IMR-90 (cell line): ENCODE results near the gene SAMD5. TPM values are rescaled to one million over a fixed set of nuclear protein-coding genes. Genes with fewer than 3 reads are reported as not detected.

ENCODE experiments used
- ATAC-seq: fragments of 200-7000 bp; cut with Tn5 transposase; 2 replicates; pipeline ENCODE4 v1.9.1; 2020; ENCODE audit warnings: low read depth, mild to moderate bottlenecking, moderate library complexity
- BruUV-seq: library from RNA; stranded (reverse); fragments of 400-500 nt; replicated peaks from 2 replicates; lab custom pipeline; 2021; lab: Mats Ljungman, UMichigan
- CTCF ChIA-PET: fragments of 300-600 bp; formaldehyde crosslinking; extraction: SDS; loops from one replicate; lab custom pipeline; 2021; ENCODE audit warnings: antibody characterized with exemption; lab: Yijun Ruan, JAX
- POLR2A ChIA-PET: fragments of 300-600 bp; sonication (Branson Sonifier 250); formaldehyde crosslinking; loops from one replicate; lab custom pipeline; 2022; ENCODE audit warnings: antibody characterized with exemption; ENCODE audit not compliant: unreplicated experiment; lab: Charles Lee
- DNase-seq: peaks from one replicate; pipeline ENCODE4 v3.0.0; 2013
- H2AFZ ChIP-seq: replicated peaks from 2 replicates; pipeline ENCODE3; 2013; ENCODE audit warnings: low read length, mild to moderate bottlenecking; ENCODE audit not compliant: poor library complexity
- H2AK5ac ChIP-seq: 2 replicates; pipeline ENCODE4 v1.6.1; 2013; ENCODE audit warnings: low read depth, low read length, inconsistent platforms
- H2AK9ac ChIP-seq: replicated peaks from 2 replicates; pipeline ENCODE3; 2013; ENCODE audit warnings: mild to moderate bottlenecking, low read depth, low read length, moderate library complexity; ENCODE audit not compliant: poor library complexity
- H2BK120ac ChIP-seq: 2 replicates; pipeline ENCODE4 v1.6.1; 2013; ENCODE audit warnings: low read depth, low read length, inconsistent platforms
- H2BK15ac ChIP-seq: 3 replicates; pipeline ENCODE4 v1.6.1; 2013; ENCODE audit warnings: low read depth, low read length, inconsistent platforms
- H2BK20ac ChIP-seq: 2 replicates; pipeline ENCODE4 v1.6.1; 2013; ENCODE audit warnings: low read depth, mild to moderate bottlenecking, inconsistent platforms, low read length, moderate library complexity
- H2BK5ac ChIP-seq: 2 replicates; pipeline ENCODE4 v1.6.1; 2013; ENCODE audit warnings: mild to moderate bottlenecking, low read depth, low read length, inconsistent platforms; ENCODE audit not compliant: poor library complexity, severe bottlenecking
- H3K14ac ChIP-seq: replicated peaks from 2 replicates; pipeline ENCODE4 v1.6.1; 2013; ENCODE audit warnings: low read depth, low read length, inconsistent platforms
- H3K18ac ChIP-seq: 2 replicates; pipeline ENCODE4 v1.6.1; 2013; ENCODE audit warnings: low read depth, low read length, control low read depth
- H3K23ac ChIP-seq: 2 replicates; pipeline ENCODE4 v1.6.1; 2013; ENCODE audit warnings: low read depth, low read length, inconsistent platforms
- H3K27ac ChIP-seq: 2 replicates; pipeline ENCODE4 v1.5.1; 2013; ENCODE audit warnings: mild to moderate bottlenecking, control low read depth, low read length; ENCODE audit not compliant: insufficient read depth
- H3K27me3 ChIP-seq: 2 replicates; pipeline ENCODE4 v1.6.1; 2013; ENCODE audit warnings: low read length; ENCODE audit not compliant: control insufficient read depth, insufficient read depth
- H3K36me3 ChIP-seq: 2 replicates; pipeline ENCODE4 v1.6.1; 2013; ENCODE audit warnings: low read length, mixed read lengths; ENCODE audit not compliant: control insufficient read depth, insufficient read depth
- H3K4ac ChIP-seq: 2 replicates; pipeline ENCODE4 v1.6.1; 2013; ENCODE audit warnings: low read depth, low read length, inconsistent platforms
- H3K4me1 ChIP-seq: 2 replicates; pipeline ENCODE4 v1.6.1; 2013; ENCODE audit warnings: low read length, mixed read lengths; ENCODE audit not compliant: control insufficient read depth, insufficient read depth
- H3K4me2 ChIP-seq: 2 replicates; pipeline ENCODE4 v1.6.1; 2013; ENCODE audit warnings: low read depth, mild to moderate bottlenecking, control low read depth, low read length, moderate library complexity
- H3K4me3 ChIP-seq: 2 replicates; pipeline ENCODE4 v1.5.1; 2013; ENCODE audit warnings: low read depth, mild to moderate bottlenecking, control low read depth, low read length, moderate library complexity; ENCODE audit not compliant: insufficient read depth
- H3K56ac ChIP-seq: 2 replicates; pipeline ENCODE4 v1.6.1; 2013; ENCODE audit warnings: low read length, inconsistent platforms; ENCODE audit not compliant: insufficient read depth; ENCODE audit errors: extremely low read depth
- H3K79me1 ChIP-seq, 2 experiments: 2 replicates each; pipeline ENCODE4 v1.6.1; 2013; ENCODE audit warnings: low read length in 2 of 2, inconsistent platforms in 1 of 2, low read depth in 1 of 2
- H3K9ac ChIP-seq: 2 replicates; pipeline ENCODE4 v1.6.1; 2013; ENCODE audit warnings: low read depth, low read length, control low read depth
- H3K9me1 ChIP-seq: 2 replicates; pipeline ENCODE4 v1.6.1; 2013; ENCODE audit warnings: low read length, inconsistent platforms; ENCODE audit not compliant: insufficient read depth
- H3K9me3 ChIP-seq: 2 replicates; pipeline ENCODE4 v1.6.1; 2013; ENCODE audit warnings: low read length; ENCODE audit not compliant: control insufficient read depth, insufficient read depth
- H4K20me1 ChIP-seq: 2 replicates; pipeline ENCODE4 v1.6.1; 2013; ENCODE audit warnings: low read length, inconsistent platforms; ENCODE audit not compliant: insufficient read depth
- H4K5ac ChIP-seq: 2 replicates; pipeline ENCODE4 v1.6.1; 2013; ENCODE audit warnings: mild to moderate bottlenecking, low read depth, low read length, control low read depth
- H4K8ac ChIP-seq, 2 experiments: 2 replicates each; pipeline ENCODE4 v1.6.1; 2013; ENCODE audit warnings: low read depth in 2 of 2, low read length in 2 of 2, control low read depth in 1 of 2, inconsistent platforms in 1 of 2
- H4K91ac ChIP-seq: 2 replicates; pipeline ENCODE4 v1.6.1; 2013; ENCODE audit warnings: low read depth, low read length, inconsistent platforms; ENCODE audit not compliant: insufficient read depth
- CEBPB ChIP-seq: IDR thresholded peaks from 2 replicates; pipeline ENCODE4 v1.6.1; 2012; ENCODE audit warnings: low read depth, low read length, improper control_type of control experiment
- CHD1 ChIP-seq: IDR thresholded peaks from 2 replicates; pipeline ENCODE4 v1.6.1; 2012; ENCODE audit warnings: low read depth, low read length, improper control_type of control experiment
- FOS ChIP-seq: fragments of 150-350 bp; IDR thresholded peaks from 2 replicates; pipeline ENCODE4 v1.6.1; 2016; ENCODE audit warnings: low read depth, low read length
- MAFK ChIP-seq: IDR thresholded peaks from 2 replicates; pipeline ENCODE4 v1.6.1; 2012; ENCODE audit warnings: low read depth, low read length, improper control_type of control experiment
- MAZ ChIP-seq: IDR thresholded peaks from 2 replicates; pipeline ENCODE4 v1.6.1; 2012; ENCODE audit warnings: low read depth, mild to moderate bottlenecking, low read length, improper control_type of control experiment, moderate library complexity, borderline replicate concordance
- MXI1 ChIP-seq: IDR thresholded peaks from 2 replicates; pipeline ENCODE4 v1.6.1; 2012; ENCODE audit warnings: low read depth, mild to moderate bottlenecking, low read length, moderate library complexity, borderline replicate concordance
- NFE2L2 ChIP-seq: fragments of 150-350 bp; IDR thresholded peaks from 2 replicates; pipeline ENCODE4 v1.6.1; 2016; ENCODE audit warnings: low read depth, mild to moderate bottlenecking, low read length
- SMC3 ChIP-seq: fragments of 150-350 bp; IDR thresholded peaks from 2 replicates; pipeline ENCODE4 v1.6.1; 2016; ENCODE audit warnings: low read depth, mild to moderate bottlenecking, antibody characterized with exemption, low read length, moderate library complexity
- dilution Hi-C: fragments of 300-500 bp; cut with HindIII; formaldehyde crosslinking; loops from one replicate; pipeline ENCODE4 v1.14.3; 2018; ENCODE audit warnings: low sequenced_read_pairs; ENCODE audit not compliant: unreplicated experiment
- in situ Hi-C: fragments of 300-500 bp; cut with MboI; formaldehyde crosslinking; loops from 3 replicates; pipeline ENCODE4 v1.14.3; 2019; ENCODE audit warnings: low sequenced_read_pairs, inconsistent platforms, mixed read lengths
- intact Hi-C: fragments of 100-400 bp; cut with micrococcal nuclease; formaldehyde crosslinking; loops from 2 replicates; pipeline ENCODE4 v1.10.0; 2022
- polyA plus RNA-seq, 3 experiments: library from polyadenylated mRNA; depleted of rRNA; stranded (reverse); fragments of >200 nt; gene quantifications; 2 replicates each; pipeline ENCODE4 v1.2.3, GENCODE V29; 2012; ENCODE audit warnings: low replicate concordance in 1 of 3
- total RNA-seq: library from RNA; depleted of rRNA; stranded (reverse); fragments of >200 nt; gene quantifications from 2 replicates; pipeline ENCODE4 v1.2.3, GENCODE V29; 2012
- TF ChIP-seq, protein P1 (sequence below): conservative IDR thresholded peaks from 2 replicates; pipeline ENCODE4 v1.5.1; 2012; ENCODE audit warnings: mild to moderate bottlenecking, low read depth, low read length, improper control_type of control experiment
- TF ChIP-seq, protein P2 (sequence below): fragments of 150-350 bp; IDR thresholded peaks from 2 replicates; pipeline ENCODE4 v1.6.1; 2017; ENCODE audit warnings: mild to moderate bottlenecking, antibody characterized with exemption, low read length, low read depth

Gene SAMD5
- total and polyA plus RNA-seq, 2 of the 4 experiments (the other 2 are of a cell fraction): 1.0 to 1.6 TPM

DNA sequence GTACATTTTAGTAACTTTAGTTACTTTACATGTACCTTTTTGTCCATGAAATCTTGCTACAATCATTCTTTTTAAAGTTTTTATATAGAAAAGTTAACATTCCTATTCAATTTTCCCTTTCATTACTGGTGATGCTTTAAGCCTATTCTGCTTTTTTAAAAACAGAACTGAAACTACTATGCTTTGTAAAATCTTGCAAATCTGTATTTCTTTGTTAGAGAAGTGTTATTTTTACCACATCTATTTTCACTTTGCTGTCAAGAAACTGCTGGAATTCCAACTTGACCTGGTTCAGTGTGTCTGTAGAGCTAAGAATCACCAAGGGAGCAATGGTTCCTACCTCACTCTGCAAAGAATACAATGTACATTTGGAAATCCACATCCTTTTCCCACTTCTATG is 21.8 kb upstream of the SAMD5 start:
- H3K14ac ChIP-seq: no peak overlapping the region
- H3K9ac ChIP-seq: no peak overlapping the region
- no peak for DNase-seq
- H3K9me1 ChIP-seq: no peaks in the 10 kb centered on the region
- no peaks in the 10 kb centered on the region for H3K4me1 ChIP-seq
- no peak overlapping the region for H3K27ac ChIP-seq
- dilution Hi-C loops: no loop called here
- no peak for TF ChIP-seq FOS
- no peak for TF ChIP-seq CHD1
- no peak for TF ChIP-seq MAFK
- no peak for TF ChIP-seq CEBPB
- no peak for TF ChIP-seq MXI1
- no peak for TF ChIP-seq MAZ
- TF ChIP-seq, protein P1, sequence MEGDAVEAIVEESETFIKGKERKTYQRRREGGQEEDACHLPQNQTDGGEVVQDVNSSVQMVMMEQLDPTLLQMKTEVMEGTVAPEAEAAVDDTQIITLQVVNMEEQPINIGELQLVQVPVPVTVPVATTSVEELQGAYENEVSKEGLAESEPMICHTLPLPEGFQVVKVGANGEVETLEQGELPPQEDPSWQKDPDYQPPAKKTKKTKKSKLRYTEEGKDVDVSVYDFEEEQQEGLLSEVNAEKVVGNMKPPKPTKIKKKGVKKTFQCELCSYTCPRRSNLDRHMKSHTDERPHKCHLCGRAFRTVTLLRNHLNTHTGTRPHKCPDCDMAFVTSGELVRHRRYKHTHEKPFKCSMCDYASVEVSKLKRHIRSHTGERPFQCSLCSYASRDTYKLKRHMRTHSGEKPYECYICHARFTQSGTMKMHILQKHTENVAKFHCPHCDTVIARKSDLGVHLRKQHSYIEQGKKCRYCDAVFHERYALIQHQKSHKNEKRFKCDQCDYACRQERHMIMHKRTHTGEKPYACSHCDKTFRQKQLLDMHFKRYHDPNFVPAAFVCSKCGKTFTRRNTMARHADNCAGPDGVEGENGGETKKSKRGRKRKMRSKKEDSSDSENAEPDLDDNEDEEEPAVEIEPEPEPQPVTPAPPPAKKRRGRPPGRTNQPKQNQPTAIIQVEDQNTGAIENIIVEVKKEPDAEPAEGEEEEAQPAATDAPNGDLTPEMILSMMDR: no peak
- TF ChIP-seq, protein P2, sequence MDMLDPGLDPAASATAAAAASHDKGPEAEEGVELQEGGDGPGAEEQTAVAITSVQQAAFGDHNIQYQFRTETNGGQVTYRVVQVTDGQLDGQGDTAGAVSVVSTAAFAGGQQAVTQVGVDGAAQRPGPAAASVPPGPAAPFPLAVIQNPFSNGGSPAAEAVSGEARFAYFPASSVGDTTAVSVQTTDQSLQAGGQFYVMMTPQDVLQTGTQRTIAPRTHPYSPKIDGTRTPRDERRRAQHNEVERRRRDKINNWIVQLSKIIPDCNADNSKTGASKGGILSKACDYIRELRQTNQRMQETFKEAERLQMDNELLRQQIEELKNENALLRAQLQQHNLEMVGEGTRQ: no peak
- no peak for TF ChIP-seq NFE2L2
- no peak for TF ChIP-seq SMC3
- H2AK9ac ChIP-seq: no peak overlapping the region
- H3K4ac ChIP-seq: no peak overlapping the region
- H3K4me2 ChIP-seq: no peak overlapping the region
- no peak overlapping the region for H4K91ac ChIP-seq
- H3K9me3 ChIP-seq: no peaks in the 10 kb centered on the region
- no peak for ATAC-seq
- no peak overlapping the region for H2BK20ac ChIP-seq
- H4K5ac ChIP-seq: no peak overlapping the region
- in situ Hi-C loops: no loop called here
- no TSS peak for BruUV-seq
- no peak overlapping the region for H4K8ac ChIP-seq
- no peak overlapping the region for H3K23ac ChIP-seq
- H3K4me3 ChIP-seq: no peak overlapping the region
- no peak overlapping the region for H2BK5ac ChIP-seq
- no peak overlapping the region for H2BK15ac ChIP-seq
- H2BK120ac ChIP-seq: no peak overlapping the region
- no peaks in the 10 kb centered on the region; the same call in none of the 2 replicates for H3K27me3 ChIP-seq
- CTCF ChIA-PET: no interaction called here
- no peak overlapping the region for H3K18ac ChIP-seq
- POLR2A ChIA-PET: no interaction called here
- no peaks in the 10 kb centered on the region for H3K79me1 ChIP-seq
- H4K20me1 ChIP-seq: no peaks in the 10 kb centered on the region
- intact Hi-C loops: no loop called here
- H2AFZ ChIP-seq: no peak overlapping the region
- no peaks in the 10 kb centered on the region for H3K36me3 ChIP-seq
- H2AK5ac ChIP-seq: no peak overlapping the region
- H3K56ac ChIP-seq: no peak overlapping the region
